GM21529 (cell line): Measurements from ENCODE around the gene HPS4.

Source experiments
- ATAC-seq: cut with Tn5 transposase; IDR thresholded peaks from one replicate; pipeline ENCODE4 v1.9.1; 2021; ENCODE audit not compliant: unreplicated experiment

Gene HPS4

GRCh38 chr22:26499188-26499703, 15.7 kb upstream of the HPS4 start:
- no peak for ATAC-seq

GRCh38 chr22:26496456-26496855, 12.9 kb upstream of the HPS4 start:
- no peak for ATAC-seq

- ATAC-seq, result no peak
Observed at GRCh38 chr22:26494506-26494905, 10.9 kb upstream of the HPS4 start.

DNA sequence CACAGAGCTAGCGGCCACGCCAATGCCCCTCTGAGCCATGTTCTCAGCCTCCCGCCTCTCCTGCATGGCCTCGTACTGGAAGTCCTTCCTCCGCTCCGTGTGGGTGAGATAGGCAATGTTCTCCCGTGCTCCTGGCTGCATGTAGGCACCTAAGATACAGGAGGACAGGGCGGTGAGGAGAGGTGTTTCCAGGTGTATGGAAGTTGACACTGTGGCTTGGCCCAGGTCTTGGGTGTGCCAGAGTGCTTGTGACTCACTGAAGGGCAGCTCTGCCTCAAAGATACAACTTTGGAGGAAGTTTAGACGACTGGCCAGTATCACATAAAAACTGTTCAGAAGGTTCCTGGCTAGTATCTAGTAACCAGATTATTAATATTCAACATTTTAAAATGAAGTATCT, 8.6 kb upstream of the HPS4 start:
- no peak for ATAC-seq

GRCh38 chr22:26489447-26490036, 6.0 kb upstream of the HPS4 start:
- no peak for ATAC-seq

- no peak for ATAC-seq
Observed at GRCh38 chr22:26487996-26488395, 4.4 kb upstream of the HPS4 start.

- no peak for ATAC-seq
Observed at GRCh38 chr22:26486394-26486793, 2.8 kb upstream of the HPS4 start.

DNA sequence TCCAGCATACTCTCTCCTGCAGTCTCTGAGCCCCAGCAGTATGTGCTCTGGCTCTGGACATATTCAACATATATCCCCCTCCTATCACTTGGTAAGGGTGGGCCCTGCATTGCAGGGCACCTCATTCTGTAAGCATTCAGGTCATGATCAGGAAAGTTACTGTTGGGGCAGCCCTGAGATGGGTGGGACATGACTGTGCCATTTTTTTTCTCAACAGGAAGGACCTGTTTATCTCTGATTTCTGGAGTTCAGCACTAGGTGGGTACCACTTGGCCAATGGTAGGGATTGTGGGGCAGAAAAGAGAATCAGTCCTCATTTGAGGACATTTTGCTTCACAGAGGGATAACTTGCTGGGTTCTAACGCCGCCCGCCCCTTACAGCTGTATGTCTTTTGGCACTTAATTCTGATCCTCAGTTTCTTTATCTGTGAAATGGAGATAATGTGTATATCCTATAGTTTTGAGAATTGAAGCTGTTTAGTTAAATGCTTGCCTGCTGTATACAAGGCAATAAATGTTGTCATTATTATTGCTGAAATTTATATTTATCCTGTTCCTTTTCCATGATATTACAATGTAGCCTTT, 2.3 kb upstream of the HPS4 start:
- ATAC-seq, result no peak

GRCh38 chr22:26485013-26485412, 1.4 kb upstream of the HPS4 start:
- no peak for ATAC-seq

GRCh38 chr22:26484360-26484706, 750 bp upstream of the HPS4 start:
- no peak for ATAC-seq

GRCh38 chr22:26483043-26483438, 542 bp downstream of the HPS4 start:
- peak; percentile 2 for ATAC-seq

DNA sequence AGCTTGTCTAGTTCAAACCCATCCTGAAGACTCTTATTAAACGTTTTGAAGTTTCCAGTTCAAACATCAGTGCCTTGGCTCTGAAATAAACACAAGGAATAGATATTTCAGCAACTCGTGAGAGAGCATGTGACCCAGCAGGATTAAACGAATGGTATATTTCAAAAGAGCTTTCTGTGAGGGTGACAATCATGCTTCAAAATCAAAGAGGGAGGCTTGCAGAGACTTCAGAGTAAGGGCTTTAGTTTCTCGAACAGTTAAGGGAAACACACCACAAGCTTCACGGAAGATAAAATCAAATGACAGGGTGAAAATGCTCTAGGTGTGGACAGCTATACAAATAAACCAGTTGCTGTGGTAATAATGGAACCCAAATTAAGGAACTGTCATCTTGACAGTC, 1.4 kb downstream of the HPS4 start:
- no peak for ATAC-seq

GRCh38 chr22:26481694-26482093, 1.9 kb downstream of the HPS4 start:
- no peak for ATAC-seq

DNA sequence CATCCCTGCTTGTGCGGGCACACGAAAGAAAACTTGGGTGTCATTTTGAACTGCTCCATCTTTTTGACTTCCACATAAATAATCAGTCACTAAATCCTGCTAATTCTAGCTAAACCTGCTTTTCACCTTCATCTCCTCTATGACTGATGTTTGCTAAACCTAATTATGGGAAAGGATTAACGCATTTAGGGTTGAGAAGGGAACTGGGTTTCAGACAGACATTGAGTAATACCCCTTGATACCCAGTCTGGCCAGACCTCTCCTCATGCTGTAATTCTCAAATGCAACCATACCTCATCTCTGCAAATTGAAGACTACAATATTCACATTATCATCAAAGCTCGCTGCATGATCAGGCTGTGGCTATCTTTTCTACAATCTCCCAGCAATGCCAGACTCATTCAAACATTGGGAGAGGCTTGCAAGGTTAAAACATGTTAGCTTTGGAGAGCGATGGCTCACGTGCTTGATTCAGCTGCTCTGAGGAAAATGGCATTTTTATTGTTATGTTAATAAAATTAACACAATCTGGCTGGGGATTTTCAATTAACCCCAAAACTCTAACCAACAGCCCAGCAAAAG, 2.4 kb downstream of the HPS4 start:
- no peak for ATAC-seq

DNA sequence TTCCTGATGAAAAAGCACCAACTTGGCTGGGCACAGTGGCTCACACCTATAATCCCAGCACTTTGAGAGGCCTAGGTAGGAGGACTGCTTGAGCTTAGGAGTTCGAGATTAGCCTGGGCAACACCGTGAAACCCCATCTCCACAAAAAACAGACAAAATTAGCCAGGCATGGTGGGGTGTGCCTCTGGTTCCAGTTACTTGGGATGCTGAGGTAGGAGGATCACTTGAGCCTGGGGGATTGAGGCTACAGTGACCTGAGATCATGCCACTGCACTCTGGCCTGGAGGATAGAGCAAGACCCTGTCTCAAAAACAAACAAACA, 3.0 kb downstream of the HPS4 start:
- ATAC-seq, result no peak

- ATAC-seq, result no peak
Observed at GRCh38 chr22:26479792-26480610, 3.6 kb downstream of the HPS4 start.

GRCh38 chr22:26479043-26479791, 4.4 kb downstream of the HPS4 start:
- ATAC-seq, result no peak

GRCh38 chr22:26477341-26477731, 6.2 kb downstream of the HPS4 start:
- ATAC-seq, result no peak

GRCh38 chr22:26476705-26477340, 6.8 kb downstream of the HPS4 start:
- no peak for ATAC-seq

DNA sequence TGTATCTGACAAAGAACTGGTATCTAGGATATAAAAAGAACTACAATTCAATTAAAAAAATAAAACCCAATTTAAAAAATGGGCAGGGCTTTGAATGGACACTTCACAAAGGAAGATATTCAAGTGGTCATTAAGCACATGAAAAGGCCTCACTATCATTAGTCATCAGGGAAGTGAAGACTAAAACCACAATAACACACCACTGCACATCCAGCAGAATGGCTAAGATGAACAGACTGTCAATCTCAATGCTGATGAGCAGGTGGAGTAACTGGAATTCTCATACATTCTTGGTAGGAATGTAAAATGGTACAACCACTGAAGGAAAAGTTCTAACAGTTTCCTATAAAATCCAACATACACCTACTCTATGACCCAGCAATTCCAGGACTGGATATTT, 8.9 kb downstream of the HPS4 start:
- no peak for ATAC-seq

DNA sequence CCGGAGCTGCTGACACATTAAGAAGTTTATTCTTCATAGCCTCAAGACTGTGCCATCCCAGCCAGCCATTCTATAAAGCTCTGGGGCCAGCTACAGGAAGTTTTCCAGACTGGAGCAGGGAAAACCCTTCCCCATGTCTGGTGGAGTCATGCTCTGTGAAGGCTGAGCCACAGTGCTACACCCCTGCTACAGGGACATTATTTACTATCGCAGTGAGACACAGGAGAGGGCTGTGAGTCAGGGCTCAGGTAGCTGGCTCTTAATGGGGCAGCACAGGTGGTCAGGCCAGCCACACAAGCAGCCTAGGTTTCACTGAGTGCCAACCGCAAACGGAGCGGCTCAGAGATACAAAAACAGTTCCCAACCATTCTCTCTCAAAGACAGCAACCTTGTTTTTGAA, 12.1 kb downstream of the HPS4 start:
- ATAC-seq, result no peak
